GM03348 (cell line): ENCODE results near the gene A2M.

Experiments used
- DNase-seq: peaks from one replicate; pipeline ENCODE4 v3.0.0; 2012; ENCODE audit warnings: low spot score

A2M gene

GRCh38 chr12:9120487-9121184, 4.9 kb upstream of the A2M start:
- no peak for DNase-seq

GRCh38 chr12:9118158-9118557, 2.4 kb upstream of the A2M start:
- DNase-seq: no peak

- no peak for DNase-seq
These were observed 773 bp downstream of the A2M start for GRCh38 chr12:9114946-9115345.

- DNase-seq: no peak
These were observed 1.8 kb downstream of the A2M start for GRCh38 chr12:9113987-9114309.

GRCh38 chr12:9113296-9113986, 2.3 kb downstream of the A2M start:
- no peak for DNase-seq

GRCh38 chr12:9112076-9112853, 3.5 kb downstream of the A2M start:
- no peak for DNase-seq

- DNase-seq: no peak
These were observed 4.2 kb downstream of the A2M start for GRCh38 chr12:9111525-9111924.

- DNase-seq: no peak
These were observed 5.8 kb downstream of the A2M start for GRCh38 chr12:9109737-9110491.

GRCh38 chr12:9109213-9109522, 6.6 kb downstream of the A2M start:
- DNase-seq: no peak

GRCh38 chr12:9108504-9109212, 7.1 kb downstream of the A2M start:
- DNase-seq: no peak

- no peak for DNase-seq
These were observed 8.2 kb downstream of the A2M start for GRCh38 chr12:9107542-9107873.

- DNase-seq: no peak
These were observed 8.8 kb downstream of the A2M start for GRCh38 chr12:9106610-9107541.

- no peak for DNase-seq
These were observed 9.7 kb downstream of the A2M start for GRCh38 chr12:9106067-9106466.

GRCh38 chr12:9104767-9105423, 10.8 kb downstream of the A2M start:
- no peak for DNase-seq

GRCh38 chr12:9104087-9104486, 11.6 kb downstream of the A2M start:
- no peak for DNase-seq

GRCh38 chr12:9103050-9103849, 12.5 kb downstream of the A2M start:
- DNase-seq: no peak

- DNase-seq: no peak
These were observed 14.6 kb downstream of the A2M start for GRCh38 chr12:9101018-9101687.

GRCh38 chr12:9099552-9100190, 16.0 kb downstream of the A2M start:
- DNase-seq: no peak
